Parathyroid adenoma (tissue), 2 donors: Measurements from ENCODE around the gene HPCAL1.

Experiments
- H2AFZ ChIP-seq: fragments of 300-600 bp; sonication (generic); one replicate; pipeline ENCODE4 v1.7.0; 2017; ENCODE audit warnings: antibody characterized with exemption, mild to moderate bottlenecking
- H3K27ac ChIP-seq: fragments of 300-600 bp; sonication (generic); one replicate; pipeline ENCODE4 v1.7.0; 2017
- H3K27me3 ChIP-seq: fragments of 300-600 bp; sonication (generic); one replicate; pipeline ENCODE4 v1.7.0; 2017; ENCODE audit warnings: low read length; ENCODE audit not compliant: control insufficient read depth, insufficient read depth
- H3K36me3 ChIP-seq: fragments of 300-600 bp; sonication (generic); one replicate; pipeline ENCODE4 v1.7.0; 2017; ENCODE audit warnings: low read length; ENCODE audit not compliant: control insufficient read depth, insufficient read depth
- H3K4me1 ChIP-seq: fragments of 300-600 bp; sonication (generic); one replicate; pipeline ENCODE4 v1.7.0; 2017; ENCODE audit warnings: control low read depth
- H3K4me2 ChIP-seq: fragments of 300-600 bp; sonication (generic); one replicate; pipeline ENCODE4 v1.7.0; 2017; ENCODE audit warnings: low read length
- H3K4me3 ChIP-seq: fragments of 300-600 bp; sonication (generic); one replicate; pipeline ENCODE4 v1.7.0; 2017; ENCODE audit warnings: low read depth, low read length
- H3K79me2 ChIP-seq: fragments of 300-600 bp; sonication (generic); one replicate; pipeline ENCODE4 v1.7.0; 2017; ENCODE audit warnings: control low read depth
- H3K9ac ChIP-seq: fragments of 300-600 bp; sonication (generic); one replicate; pipeline ENCODE4 v1.7.0; 2017; ENCODE audit warnings: mild to moderate bottlenecking
- H3K9me3 ChIP-seq: fragments of 300-600 bp; sonication (generic); one replicate; pipeline ENCODE4 v1.7.0; 2017; ENCODE audit warnings: low read length; ENCODE audit not compliant: control insufficient read depth
- TF ChIP-seq, protein P1 (sequence below): fragments of 300-600 bp; sonication (generic); IDR thresholded peaks from one replicate; pipeline ENCODE4 v1.7.0; 2017; ENCODE audit warnings: antibody characterized with exemption, mild to moderate bottlenecking
- donor health status: primary hyperparathyroidism.

The HPCAL1 gene

DNA sequence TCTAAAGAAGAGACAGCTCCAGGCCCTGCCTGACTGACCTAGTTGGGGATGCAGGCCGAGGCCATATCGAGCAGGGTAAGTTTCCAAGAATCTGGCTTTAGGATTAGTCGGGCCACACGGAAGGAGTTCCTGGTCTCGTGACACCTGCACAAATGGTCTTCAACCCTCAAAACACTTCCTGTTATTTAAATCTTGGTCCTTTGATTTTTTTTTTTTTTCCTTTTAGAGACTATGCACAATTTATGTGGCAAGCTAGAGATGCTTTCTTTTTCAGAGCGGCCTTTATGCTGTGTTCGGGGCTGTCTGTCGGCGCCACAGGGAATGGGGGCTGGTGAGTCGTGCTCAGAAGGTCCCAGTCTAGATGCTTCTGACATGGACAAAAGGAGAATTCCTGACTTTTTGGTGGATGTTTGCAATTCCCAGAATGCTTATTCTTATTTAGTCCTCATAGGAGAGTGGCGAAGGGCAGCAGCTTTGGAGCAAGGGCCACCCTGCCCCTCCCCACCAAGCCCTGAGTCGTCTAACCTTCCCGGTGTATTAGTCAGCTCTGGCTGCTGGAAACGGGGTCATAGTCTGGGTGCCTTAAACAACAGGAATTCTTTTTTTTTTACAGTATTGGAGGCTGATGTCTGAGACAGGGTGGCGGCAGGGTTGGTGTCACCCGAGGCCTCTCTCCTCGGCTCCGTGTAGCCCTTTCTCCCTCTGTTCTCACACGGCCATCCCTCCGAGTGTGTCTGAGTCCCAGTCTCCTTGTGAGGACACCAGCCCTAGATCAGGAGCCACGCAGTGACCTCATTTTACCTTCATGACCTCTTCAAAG lies 27.4 kb downstream of the HPCAL1 start:
- no peaks in the 10 kb centered on the region for H3K4me1 ChIP-seq
- no peak overlapping the region for H3K4me2 ChIP-seq
- no peaks in the 10 kb centered on the region for H3K9me3 ChIP-seq
- H3K27ac ChIP-seq, result no peak overlapping the region
- TF ChIP-seq, protein P1, sequence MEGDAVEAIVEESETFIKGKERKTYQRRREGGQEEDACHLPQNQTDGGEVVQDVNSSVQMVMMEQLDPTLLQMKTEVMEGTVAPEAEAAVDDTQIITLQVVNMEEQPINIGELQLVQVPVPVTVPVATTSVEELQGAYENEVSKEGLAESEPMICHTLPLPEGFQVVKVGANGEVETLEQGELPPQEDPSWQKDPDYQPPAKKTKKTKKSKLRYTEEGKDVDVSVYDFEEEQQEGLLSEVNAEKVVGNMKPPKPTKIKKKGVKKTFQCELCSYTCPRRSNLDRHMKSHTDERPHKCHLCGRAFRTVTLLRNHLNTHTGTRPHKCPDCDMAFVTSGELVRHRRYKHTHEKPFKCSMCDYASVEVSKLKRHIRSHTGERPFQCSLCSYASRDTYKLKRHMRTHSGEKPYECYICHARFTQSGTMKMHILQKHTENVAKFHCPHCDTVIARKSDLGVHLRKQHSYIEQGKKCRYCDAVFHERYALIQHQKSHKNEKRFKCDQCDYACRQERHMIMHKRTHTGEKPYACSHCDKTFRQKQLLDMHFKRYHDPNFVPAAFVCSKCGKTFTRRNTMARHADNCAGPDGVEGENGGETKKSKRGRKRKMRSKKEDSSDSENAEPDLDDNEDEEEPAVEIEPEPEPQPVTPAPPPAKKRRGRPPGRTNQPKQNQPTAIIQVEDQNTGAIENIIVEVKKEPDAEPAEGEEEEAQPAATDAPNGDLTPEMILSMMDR, result no peak
- no peak overlapping the region for H2AFZ ChIP-seq
- H3K9ac ChIP-seq, result no peak overlapping the region
- no peak overlapping the region for H3K4me3 ChIP-seq
- H3K27me3 ChIP-seq, result no peaks in the 10 kb centered on the region
- H3K36me3 ChIP-seq, result no peaks in the 10 kb centered on the region
- peaks cover 4% of the 10 kb centered on the region for H3K79me2 ChIP-seq

DNA sequence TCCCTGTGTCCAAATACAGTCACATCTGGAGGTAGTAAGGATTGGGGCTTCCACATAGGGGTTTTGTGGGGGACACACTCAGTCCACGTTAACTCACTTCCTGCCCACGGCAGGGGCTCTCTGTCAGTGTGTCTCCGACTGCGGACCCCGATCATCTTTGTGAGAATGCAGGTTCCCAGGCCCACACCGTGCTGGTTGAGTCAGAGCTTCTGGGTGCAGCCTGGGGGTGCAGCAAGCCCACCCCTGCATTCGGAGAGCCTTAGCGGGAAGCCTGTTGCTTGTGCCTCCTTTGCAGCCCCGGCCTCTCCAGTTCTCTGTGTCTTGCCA lies 28.0 kb downstream of the HPCAL1 start:
- peaks cover 7% of the 10 kb centered on the region for H3K79me2 ChIP-seq
- H3K4me3 ChIP-seq, result no peak overlapping the region
- H2AFZ ChIP-seq, result no peak overlapping the region
- H3K27me3 ChIP-seq, result no peaks in the 10 kb centered on the region
- TF ChIP-seq, protein P1, result no peak
- no peaks in the 10 kb centered on the region for H3K36me3 ChIP-seq
- H3K9me3 ChIP-seq, result no peaks in the 10 kb centered on the region
- H3K4me2 ChIP-seq, result no peak overlapping the region
- H3K9ac ChIP-seq, result no peak overlapping the region
- no peak overlapping the region for H3K27ac ChIP-seq
- H3K4me1 ChIP-seq, result no peaks in the 10 kb centered on the region

- Histone ChIP-seq H3K27me3 (no peaks in the 10 kb centered on the region), H3K9ac (no peak overlapping the region), H3K4me1 (no peaks in the 10 kb centered on the region), H3K79me2 (peaks cover 7% of the 10 kb centered on the region), H3K9me3 (no peaks in the 10 kb centered on the region), H3K27ac (no peak overlapping the region), H3K36me3 (no peaks in the 10 kb centered on the region), H3K4me2 (no peak overlapping the region), H3K4me3 (no peak overlapping the region), H2AFZ (no peak overlapping the region)
- TF ChIP-seq, protein P1, result no peak
Observed at GRCh38 chr2:10331027-10331701, 28.5 kb downstream of the HPCAL1 start.

GRCh38 chr2:10331702-10332401 lies 29.1 kb downstream of the HPCAL1 start:
- Histone ChIP-seq H3K4me1 (no peaks in the 10 kb centered on the region), H3K9me3 (no peaks in the 10 kb centered on the region), H3K27ac (no peak overlapping the region), H3K79me2 (peaks cover 11% of the 10 kb centered on the region), H3K4me2 (no peak overlapping the region), H2AFZ (no peak overlapping the region), H3K27me3 (no peaks in the 10 kb centered on the region), H3K36me3 (no peaks in the 10 kb centered on the region), H3K4me3 (no peak overlapping the region), H3K9ac (no peak overlapping the region)
- TF ChIP-seq, protein P1, result no peak
